Right renal pelvis (tissue), 4 donors: Measurements from ENCODE around the gene SDC3. TPM values are rescaled to one million over a fixed set of nuclear protein-coding genes. Genes with fewer than 3 reads are reported as not detected.
"Not testable (repeated sequence)": the region's sequence is repeated elsewhere in the genome, so short reads cannot be mapped to it uniquely, and the experiment has no call there.

Experiments used
- DNase-seq, 4 donors: peaks; one replicate each; pipeline ENCODE4 v3.0.0-alpha.2; 2013; ENCODE audit warnings: low read depth in 4 of 4, low spot score in 3 of 4, missing footprints in 1 of 4
- polyA plus RNA-seq, 4 donors: library from polyadenylated mRNA; unstranded; fragments of 120-200 nt; gene quantifications; one replicate each; pipeline ENCODE4 v1.2.1, GENCODE V29; 2013; ENCODE audit not compliant: insufficient read length in 4 of 4

The SDC3 gene
- 10 to 100 TPM; 25.4 to 31.8 (median 28.4) TPM for polyA plus RNA-seq

GRCh38 chr1:30908696-30909364 lies at the start of gene SDC3:
Gene SDC3 (minus strand): TSS chr1:30908758. CDS start chr1:30908586, 172 bp downstream.
- DNase-seq: no peak

GRCh38 chr1:30957560-30958222 lies 49.1 kb upstream of the SDC3 start:
- DNase-seq: no peak

- no peak for DNase-seq
Measured at GRCh38 chr1:30955448-30956015, 47.0 kb upstream of the SDC3 start.

GRCh38 chr1:30953685-30954084 lies 45.1 kb upstream of the SDC3 start:
- DNase-seq: no peak

GRCh38 chr1:30952098-30952497 lies 43.5 kb upstream of the SDC3 start:
- DNase-seq: no peak

GRCh38 chr1:30950700-30951099 lies 42.1 kb upstream of the SDC3 start:
- DNase-seq: no peak

GRCh38 chr1:30950053-30950452 lies 41.5 kb upstream of the SDC3 start:
- DNase-seq: no peak

- not testable (repeated sequence) for DNase-seq
Measured at GRCh38 chr1:30949487-30949838, 40.9 kb upstream of the SDC3 start.

DNA sequence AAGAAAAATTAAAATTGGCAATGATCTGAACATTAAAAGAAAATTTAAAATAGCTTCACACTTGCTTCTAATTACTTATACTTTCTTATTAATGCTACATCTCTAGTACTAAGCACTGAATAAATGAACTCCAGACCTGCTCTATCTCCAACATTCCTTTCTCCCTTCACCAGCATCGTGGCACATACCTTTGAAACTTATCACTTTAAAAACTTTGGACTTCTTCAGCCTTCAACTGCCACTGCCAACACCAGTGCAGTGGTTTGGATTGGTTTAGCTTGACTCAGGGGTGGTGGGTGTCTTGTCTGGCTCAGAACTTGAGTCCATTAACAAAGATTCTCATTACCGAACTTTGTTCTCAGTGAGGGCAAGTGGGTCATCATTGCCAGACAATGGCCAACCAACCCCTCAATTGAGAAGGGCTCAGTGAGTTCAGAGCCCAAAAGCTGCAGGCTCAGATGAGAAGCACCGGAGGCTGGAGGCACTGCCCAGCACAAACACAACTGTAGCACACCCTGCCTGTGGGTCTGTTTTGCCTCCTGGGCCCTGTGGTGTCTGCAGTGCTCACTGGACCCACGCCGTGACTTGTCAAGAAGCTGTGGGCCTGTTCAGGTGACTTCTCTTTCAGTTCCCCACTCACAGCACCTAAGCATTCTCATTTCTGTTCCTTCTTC lies 40.4 kb upstream of the SDC3 start:
- not testable (repeated sequence) for DNase-seq

- DNase-seq: no peak
Measured at GRCh38 chr1:30948278-30948677, 39.7 kb upstream of the SDC3 start.

GRCh38 chr1:30947212-30947611 lies 38.7 kb upstream of the SDC3 start:
- DNase-seq: no peak

- no peak for DNase-seq
Measured at GRCh38 chr1:30942326-30942963, 33.9 kb upstream of the SDC3 start.

DNA sequence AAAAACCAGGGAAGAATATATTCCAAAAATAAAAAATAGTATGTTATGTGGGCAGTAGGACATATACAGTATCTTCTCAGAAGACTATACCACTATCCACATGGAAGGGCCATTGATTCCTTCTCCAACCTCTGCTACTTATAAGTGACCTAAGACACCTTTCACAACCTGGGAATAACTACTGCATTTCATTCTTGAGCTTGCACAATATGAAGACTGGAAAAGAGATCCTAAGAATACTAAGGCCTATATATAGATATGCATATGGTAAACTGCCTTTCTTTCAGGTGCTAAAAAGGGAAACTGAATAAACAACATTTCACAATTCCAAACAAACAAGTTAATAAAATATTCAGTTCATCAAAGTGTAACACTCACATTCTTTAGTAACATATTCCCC lies 32.0 kb upstream of the SDC3 start:
- DNase-seq: no peak

DNA sequence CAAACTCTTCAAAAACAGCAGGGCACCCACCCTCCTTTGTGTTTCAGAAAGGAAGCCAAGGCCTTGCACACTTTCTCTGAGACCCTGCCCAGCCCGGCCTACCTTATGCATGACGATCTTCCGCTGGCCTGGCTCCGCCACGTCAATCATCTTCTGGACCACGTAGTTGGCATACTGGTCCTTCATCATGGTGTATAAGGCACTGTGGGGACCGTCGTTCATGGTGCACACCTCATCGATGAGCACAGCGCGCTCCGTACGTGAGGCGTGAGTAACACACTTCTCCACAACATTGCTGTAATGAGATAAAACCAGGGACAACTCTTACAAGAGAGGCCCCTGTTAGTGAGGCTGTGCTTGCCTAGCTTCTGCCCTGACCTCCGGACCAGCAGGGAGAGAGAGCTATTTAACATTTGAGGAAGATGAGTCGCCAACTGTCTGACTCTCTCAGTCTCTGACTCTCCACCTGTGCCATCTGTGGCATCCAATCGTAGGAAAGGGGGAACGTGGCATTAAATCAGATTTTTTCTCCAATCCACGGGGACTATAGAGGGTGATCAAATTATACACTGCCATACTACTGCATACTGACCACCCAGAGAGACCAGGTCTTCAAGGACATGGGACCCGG lies 28.1 kb upstream of the SDC3 start:
- DNase-seq: no peak

DNA sequence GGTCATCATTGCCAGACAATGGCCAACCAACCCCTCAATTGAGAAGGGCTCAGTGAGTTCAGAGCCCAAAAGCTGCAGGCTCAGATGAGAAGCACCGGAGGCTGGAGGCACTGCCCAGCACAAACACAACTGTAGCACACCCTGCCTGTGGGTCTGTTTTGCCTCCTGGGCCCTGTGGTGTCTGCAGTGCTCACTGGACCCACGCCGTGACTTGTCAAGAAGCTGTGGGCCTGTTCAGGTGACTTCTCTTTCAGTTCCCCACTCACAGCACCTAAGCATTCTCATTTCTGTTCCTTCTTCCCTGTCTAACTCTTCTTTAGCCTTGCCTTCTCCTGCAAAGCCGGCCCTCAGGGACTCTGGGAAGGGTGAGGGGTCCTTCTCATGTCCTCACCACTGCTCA lies 27.2 kb upstream of the SDC3 start:
- not testable (repeated sequence) for DNase-seq

GRCh38 chr1:30934613-30935012 lies 26.1 kb upstream of the SDC3 start:
- no peak for DNase-seq

- DNase-seq: no peak
Measured at GRCh38 chr1:30933874-30934252, 25.3 kb upstream of the SDC3 start.

GRCh38 chr1:30930631-30931173 lies 22.1 kb upstream of the SDC3 start:
- no peak for DNase-seq

- no peak for DNase-seq
Measured at GRCh38 chr1:30929944-30930525, 21.5 kb upstream of the SDC3 start.
